GM21825 (cell line): Measurements from ENCODE around the gene TTLL4.
"Not testable (repeated sequence)": the region's sequence is repeated elsewhere in the genome, so short reads cannot be mapped to it uniquely, and the experiment has no call there.

Experiments
- ATAC-seq: cut with Tn5 transposase; IDR thresholded peaks from one replicate; pipeline ENCODE4 v1.9.1; 2021; ENCODE audit warnings: mild to moderate bottlenecking, moderate library complexity; ENCODE audit not compliant: unreplicated experiment

The TTLL4 gene, protein sequence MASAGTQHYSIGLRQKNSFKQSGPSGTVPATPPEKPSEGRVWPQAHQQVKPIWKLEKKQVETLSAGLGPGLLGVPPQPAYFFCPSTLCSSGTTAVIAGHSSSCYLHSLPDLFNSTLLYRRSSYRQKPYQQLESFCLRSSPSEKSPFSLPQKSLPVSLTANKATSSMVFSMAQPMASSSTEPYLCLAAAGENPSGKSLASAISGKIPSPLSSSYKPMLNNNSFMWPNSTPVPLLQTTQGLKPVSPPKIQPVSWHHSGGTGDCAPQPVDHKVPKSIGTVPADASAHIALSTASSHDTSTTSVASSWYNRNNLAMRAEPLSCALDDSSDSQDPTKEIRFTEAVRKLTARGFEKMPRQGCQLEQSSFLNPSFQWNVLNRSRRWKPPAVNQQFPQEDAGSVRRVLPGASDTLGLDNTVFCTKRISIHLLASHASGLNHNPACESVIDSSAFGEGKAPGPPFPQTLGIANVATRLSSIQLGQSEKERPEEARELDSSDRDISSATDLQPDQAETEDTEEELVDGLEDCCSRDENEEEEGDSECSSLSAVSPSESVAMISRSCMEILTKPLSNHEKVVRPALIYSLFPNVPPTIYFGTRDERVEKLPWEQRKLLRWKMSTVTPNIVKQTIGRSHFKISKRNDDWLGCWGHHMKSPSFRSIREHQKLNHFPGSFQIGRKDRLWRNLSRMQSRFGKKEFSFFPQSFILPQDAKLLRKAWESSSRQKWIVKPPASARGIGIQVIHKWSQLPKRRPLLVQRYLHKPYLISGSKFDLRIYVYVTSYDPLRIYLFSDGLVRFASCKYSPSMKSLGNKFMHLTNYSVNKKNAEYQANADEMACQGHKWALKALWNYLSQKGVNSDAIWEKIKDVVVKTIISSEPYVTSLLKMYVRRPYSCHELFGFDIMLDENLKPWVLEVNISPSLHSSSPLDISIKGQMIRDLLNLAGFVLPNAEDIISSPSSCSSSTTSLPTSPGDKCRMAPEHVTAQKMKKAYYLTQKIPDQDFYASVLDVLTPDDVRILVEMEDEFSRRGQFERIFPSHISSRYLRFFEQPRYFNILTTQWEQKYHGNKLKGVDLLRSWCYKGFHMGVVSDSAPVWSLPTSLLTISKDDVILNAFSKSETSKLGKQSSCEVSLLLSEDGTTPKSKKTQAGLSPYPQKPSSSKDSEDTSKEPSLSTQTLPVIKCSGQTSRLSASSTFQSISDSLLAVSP

GRCh38 chr2:218710687-218711549 is at the start of gene TTLL4:
TSS of gene TTLL4 (plus strand) at chr2:218710835. CDS start at chr2:218737677, 26,842 bp downstream.
- peak; percentile 94 for ATAC-seq

DNA sequence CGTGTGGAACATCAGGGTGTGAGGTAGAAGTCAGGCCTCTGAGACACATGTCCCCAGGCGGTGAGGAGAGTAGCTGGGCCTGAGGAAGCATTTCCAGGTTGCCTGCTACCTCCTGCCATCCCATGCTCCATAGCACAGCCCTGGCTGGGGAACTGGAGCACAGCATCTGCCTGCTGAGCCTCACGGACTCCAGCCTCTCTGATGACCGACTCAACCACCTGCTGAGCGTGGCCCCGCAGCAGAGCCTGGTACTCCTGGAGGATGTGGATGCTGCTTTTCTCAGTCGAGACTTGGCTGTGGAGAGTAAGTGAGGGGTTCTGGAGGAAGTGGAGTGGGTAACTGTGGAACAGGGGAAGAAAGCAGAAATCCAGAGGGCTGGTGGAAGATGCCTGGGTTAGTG is 48.3 kb upstream of the TTLL4 start:
- ATAC-seq: no peak

- no peak for ATAC-seq
These were observed 47.8 kb upstream of the TTLL4 start for GRCh38 chr2:218662827-218663226.

DNA sequence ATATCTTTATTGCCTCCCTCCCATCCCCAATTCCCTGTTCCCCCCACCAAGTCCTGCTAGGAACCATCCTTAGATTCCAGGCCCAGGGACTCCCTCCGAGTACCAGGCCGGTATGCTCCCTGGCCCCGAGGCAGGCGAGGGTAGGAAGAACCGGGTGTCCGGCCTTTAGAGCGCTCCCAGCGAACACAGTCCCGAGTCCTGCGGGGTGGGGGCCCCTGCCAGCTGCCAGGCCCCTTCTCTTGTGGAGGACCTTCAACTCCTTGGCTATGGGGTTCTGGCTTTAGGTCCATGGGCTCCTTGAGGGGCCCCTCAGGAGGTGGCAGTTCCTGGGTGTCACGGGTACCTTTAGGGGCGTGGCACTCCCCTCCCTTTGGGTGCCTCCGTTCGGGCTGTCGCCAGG is 46.7 kb upstream of the TTLL4 start:
- ATAC-seq: no peak

DNA sequence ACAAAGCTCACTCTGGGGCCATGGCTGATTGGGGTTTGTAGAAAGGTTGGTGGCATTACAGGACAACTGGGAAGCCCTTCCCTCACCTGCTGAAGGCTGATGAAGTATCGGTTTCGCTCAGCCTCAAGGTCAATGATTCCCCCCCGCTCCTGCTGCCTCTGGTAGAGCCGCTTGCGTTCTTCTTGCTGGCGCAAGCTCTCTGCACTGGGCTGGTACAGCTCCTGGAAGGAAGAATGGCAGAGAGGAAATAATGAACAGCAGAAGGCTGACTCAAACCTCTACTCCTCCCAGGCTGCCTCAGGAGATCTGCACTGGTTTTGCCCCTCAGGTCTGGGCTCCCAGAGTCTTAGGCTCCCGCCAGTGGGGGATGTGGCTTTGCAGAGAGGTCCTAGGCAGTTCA is 46.0 kb upstream of the TTLL4 start:
- ATAC-seq: no peak

DNA sequence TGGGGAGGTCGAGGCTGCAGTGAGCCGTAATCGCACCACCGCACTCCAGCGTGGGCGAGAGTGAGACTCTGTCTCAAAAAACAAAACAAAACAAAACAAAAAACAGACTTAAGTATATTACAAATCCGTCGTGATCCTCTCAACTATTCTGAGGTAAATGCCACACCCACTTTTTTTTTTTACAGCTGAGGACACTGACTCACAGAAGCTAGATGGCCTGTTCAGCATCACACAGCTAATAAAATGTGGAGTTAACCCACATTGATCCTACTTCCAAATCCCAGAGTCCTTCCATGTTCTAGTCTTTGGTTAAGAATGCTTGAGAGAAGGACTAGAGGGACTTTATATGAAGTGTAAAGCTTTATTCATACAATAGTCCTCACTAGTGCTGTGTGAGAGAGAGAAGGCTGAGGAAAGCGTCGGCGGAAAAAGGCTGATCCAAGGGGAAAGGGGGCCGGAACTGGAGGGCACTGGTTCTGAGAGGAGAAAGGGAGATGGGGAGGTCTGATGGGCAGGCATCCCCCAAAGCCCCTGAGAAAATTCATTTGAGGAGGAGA is 39.5 kb upstream of the TTLL4 start:
- peak; percentile 9 for ATAC-seq

DNA sequence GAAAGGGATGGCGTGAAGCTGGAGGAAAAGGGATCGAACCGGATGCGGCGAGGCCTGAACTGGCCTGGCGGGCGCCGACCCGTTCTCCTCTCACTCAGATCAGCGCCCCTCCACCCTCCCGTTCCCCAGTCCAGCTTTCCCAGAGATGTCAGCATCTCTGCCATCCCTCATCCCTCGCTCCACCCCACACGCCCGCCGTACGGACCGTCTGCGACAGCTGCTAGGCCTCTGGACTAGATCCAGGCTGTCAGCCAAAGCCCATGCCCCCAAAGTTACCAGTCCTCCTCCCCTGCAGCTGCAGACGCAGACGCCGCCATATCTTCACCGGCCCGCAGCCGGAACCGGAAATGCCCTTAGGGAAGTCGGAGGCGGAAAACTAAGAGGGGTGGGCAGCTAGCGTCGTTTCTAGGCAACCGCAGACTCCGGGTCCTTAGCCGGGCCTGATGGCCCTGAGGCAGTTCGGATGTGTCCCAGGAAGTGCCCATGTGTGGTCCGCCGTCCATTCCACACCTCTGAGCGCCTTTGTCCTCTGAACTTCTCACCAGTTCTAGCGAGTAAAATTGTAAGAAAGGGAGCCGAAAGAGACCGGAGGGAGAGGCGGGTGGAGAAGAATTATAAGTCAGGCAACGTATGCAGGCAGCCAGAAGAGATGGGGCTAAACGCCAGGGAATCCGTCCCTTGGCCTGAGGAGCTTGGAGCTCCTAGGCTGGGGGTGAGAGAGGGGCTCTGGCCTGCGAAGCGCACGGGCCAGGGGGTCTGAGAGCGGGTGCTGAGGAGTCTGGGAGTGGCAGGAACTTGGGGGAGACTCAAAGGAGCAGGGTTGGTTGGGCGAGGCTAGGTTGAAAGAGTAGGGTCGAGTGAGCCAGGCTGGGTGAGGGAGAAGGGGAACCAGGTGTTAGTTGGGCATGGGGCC is 38.7 kb upstream of the TTLL4 start, which contains the start of the genes RNF25 and STK36:
Gene RNF25 (minus strand): TSS at position 349 of the 913 bp plus-strand sequence. CDS start 32 bp downstream, at position 317.
Gene STK36 (plus strand): TSS at position 433 of the 913 bp plus-strand sequence. CDS start 744 bp downstream, outside the sequence.
- ATAC-seq: peak; percentile 97

DNA sequence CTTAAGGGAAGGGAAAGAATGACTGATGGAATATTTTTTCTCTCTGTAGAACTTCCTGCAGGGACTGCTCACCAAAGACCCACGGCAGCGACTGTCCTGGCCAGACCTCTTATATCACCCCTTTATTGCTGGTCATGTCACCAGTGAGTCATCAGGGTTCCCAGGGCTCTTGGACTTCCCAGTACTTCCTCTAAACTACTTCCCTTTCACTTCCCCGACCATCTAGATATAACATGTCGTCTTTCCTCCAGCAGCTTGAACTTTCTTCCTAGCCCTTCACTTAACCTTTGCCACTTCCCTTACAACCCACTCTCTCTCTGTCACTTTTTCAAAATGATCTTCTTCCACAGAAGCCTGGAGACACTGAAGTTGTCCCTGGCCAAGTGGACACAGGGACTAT is 31.5 kb upstream of the TTLL4 start:
- ATAC-seq: no peak

GRCh38 chr2:218680061-218680460 is 30.6 kb upstream of the TTLL4 start:
- ATAC-seq: no peak

GRCh38 chr2:218687400-218688060 is 23.1 kb upstream of the TTLL4 start:
- not testable (repeated sequence) for ATAC-seq

DNA sequence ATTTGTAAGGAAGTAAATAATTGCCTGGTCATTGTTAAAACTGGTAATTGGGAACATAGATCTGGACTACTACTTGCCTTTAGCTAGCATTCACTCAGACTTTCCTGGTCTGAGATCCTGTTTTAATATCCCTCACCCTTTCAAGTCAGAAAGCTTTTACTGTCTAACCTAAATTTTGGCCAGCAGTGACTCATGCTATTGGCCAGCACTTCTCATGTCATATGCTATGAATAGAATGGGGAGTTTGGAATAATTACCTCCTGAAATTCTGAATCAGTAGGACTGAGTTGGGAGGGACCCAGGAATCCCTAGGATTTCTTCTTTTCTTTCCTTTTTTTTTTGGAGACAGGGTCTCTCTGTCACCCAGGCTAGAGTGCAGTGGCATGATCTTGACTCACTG is 19.4 kb upstream of the TTLL4 start:
- no peak for ATAC-seq

DNA sequence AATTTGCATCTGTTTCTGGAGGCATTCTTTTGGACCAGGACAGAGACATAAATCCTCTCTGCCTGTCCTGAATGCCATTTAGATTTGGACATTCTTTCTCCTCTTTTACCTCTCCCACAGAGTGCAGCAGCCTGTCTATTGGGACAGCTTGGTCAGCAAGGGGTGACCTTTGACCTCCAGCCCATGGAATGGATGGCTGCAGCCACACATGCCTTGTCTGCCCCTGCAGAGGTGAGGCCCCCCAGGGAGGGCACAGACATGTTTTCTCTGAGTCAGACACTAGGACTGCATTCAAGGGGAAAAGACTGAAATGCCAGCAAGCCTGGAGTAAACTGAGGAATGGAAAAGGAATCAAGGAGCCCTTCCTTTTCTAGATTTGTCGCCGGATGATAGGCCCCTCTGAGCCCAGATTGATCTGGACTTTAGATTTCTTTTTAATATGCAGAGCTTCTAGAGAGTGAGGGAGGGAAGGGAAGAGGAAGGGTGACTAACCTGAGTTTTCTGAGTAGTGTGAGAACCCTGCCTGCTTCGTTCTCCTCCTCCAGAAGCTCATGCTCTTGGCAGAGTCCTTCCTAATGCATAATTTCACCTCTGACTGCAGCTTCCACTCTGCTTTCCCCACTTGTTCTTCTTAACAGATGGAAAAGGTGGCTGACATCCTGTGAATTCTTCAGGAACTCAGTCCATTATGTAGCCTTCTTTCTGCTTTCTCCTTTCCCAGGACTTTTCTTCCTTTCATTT is 16.1 kb upstream of the TTLL4 start:
- no peak for ATAC-seq

- ATAC-seq: no peak
These were observed 11.8 kb upstream of the TTLL4 start for GRCh38 chr2:218698885-218699284.

DNA sequence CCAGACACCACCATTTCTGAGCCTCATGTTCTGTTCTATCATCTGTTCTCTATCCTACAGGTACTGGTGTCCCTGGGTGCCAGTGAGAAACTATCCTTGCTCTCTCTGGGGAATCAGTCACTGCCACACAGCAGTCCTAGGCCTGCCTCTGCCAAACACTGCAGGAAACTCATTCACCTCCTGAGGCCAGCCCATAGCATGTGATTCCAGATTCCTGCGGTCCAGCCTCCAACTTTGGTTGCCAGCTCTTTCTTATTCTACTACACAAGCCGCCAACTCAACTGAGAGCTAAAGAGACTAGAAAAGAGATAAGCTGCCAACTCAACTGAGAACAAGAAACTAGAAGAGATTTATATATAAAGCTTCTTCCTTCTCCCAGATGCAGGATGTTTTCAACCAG is 8.8 kb upstream of the TTLL4 start:
- no peak for ATAC-seq

DNA sequence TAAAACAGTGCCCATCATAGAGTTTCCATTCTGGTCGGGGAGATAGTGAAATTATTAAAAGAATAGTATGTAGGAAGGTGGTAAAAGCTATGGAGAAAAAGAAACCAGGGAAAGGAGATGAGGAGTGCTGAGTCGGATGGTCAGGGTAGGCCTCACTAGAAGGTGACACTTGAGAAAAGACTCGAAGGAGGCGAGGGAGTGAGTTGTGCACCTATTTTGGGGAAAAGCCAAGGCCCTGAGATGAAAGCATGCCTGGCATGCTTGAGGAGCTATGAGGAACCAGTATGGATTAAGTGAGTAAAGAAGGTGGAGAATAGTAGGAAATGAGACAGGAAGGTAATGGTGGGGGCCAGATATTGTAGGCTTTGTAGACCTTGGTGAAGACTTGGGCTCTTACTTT is 7.3 kb upstream of the TTLL4 start:
- no peak for ATAC-seq

DNA sequence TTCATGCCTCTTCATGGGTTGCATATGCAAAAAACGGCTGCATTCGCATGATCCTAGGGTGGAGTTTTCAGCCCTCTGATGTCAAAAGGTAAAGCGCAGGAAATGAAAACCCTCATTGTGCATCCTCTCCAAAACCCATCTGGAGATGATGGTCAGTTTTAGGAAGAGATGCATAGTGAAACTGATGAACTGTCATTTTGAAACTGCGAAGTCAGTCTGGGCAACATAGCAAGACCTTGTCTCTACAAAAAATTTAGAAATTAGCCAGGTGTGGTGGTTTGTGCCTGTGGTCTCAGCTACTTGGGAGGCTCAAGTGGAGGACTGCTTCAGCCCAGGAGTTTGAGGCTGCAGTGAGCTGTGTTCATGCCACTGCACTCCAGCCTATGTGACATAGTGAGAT is 2.5 kb upstream of the TTLL4 start:
- ATAC-seq: no peak

GRCh38 chr2:218709908-218710307 is 727 bp upstream of the TTLL4 start:
- no peak for ATAC-seq

GRCh38 chr2:218710334-218710686 is 325 bp upstream of the TTLL4 start:
- no peak for ATAC-seq
